Measurements from ENCODE around the gene SCFD2. TPM values are rescaled to one million over a fixed set of nuclear protein-coding genes. Genes with fewer than 3 reads are reported as not detected.
"Not testable (repeated sequence)": the region's sequence is repeated elsewhere in the genome, so short reads cannot be mapped to it uniquely, and the experiment has no call there.

Gene SCFD2
- total RNA-seq (2012; rRNA removed): 42.8 and 52.9 TPM in 2 replicates

GRCh38 chr4:53365486-53366300 is at the start of gene SCFD2:
TSS of gene SCFD2 (minus strand) at chr4:53366061.
- Histone ChIP-seq H3K4me3 (ENCODE audit: low read length) (peak within 1 kb of the TSS; percentile 96), H3K9ac (ENCODE audit: low read depth, low read length) (peak within 1 kb of the TSS; percentile 84), H3K9me3 (replicated peaks; ENCODE audit: low read length) (no peaks in the 10 kb centered on the region), H3K4me1 (ENCODE audit: control insufficient read depth, insufficient read depth, low read length) (peaks cover 25% of the 10 kb centered on the region), H3K4me2 (ENCODE audit: low read length) (peak within 1 kb of the TSS; percentile 96), H3K36me3 (ENCODE audit: insufficient read depth, low read length) (no peaks in the 10 kb centered on the region), H3K27me3 (ENCODE audit: control insufficient read depth, insufficient read depth, low read length) (peaks cover 19% of the 10 kb centered on the region)

GRCh38 chr4:53409479-53409878 is 43.6 kb upstream of the SCFD2 start:
- H3K36me3 ChIP-seq (ENCODE audit: insufficient read depth, low read length); H3K27me3 ChIP-seq (ENCODE audit: control insufficient read depth, insufficient read depth, low read length); H3K4me1 ChIP-seq (ENCODE audit: control insufficient read depth, insufficient read depth, low read length): not testable (repeated sequence)

GRCh38 chr4:53380221-53380620 is 14.4 kb upstream of the SCFD2 start:
- Histone ChIP-seq H3K9ac (ENCODE audit: low read depth, low read length) (no peak overlapping the region), H3K9me3 (replicated peaks; ENCODE audit: low read length) (no peaks in the 10 kb centered on the region), H3K36me3 (ENCODE audit: insufficient read depth, low read length) (peaks cover 19% of the 10 kb centered on the region), H3K4me1 (ENCODE audit: control insufficient read depth, insufficient read depth, low read length) (peaks cover 20% of the 10 kb centered on the region), H3K4me2 (ENCODE audit: low read length) (peak overlapping the region; percentile 78), H3K27me3 (ENCODE audit: control insufficient read depth, insufficient read depth, low read length) (no peaks in the 10 kb centered on the region), H3K4me3 (ENCODE audit: low read length) (no peak overlapping the region)

More at GRCh38 chr4:53409479-53409878, 43.6 kb upstream of the SCFD2 start:
- H3K4me3 ChIP-seq (ENCODE audit: low read length); H3K9ac ChIP-seq (ENCODE audit: low read depth, low read length); H3K4me2 ChIP-seq (ENCODE audit: low read length); H3K9me3 ChIP-seq (replicated peaks; ENCODE audit: low read length): not testable (repeated sequence)

GRCh38 chr4:53378171-53378482 is 12.3 kb upstream of the SCFD2 start:
- peaks cover 20% of the 10 kb centered on the region for H3K4me1 ChIP-seq (ENCODE audit: control insufficient read depth, insufficient read depth, low read length)
- peak overlapping the region; percentile 98 for H3K4me3 ChIP-seq (ENCODE audit: low read length)
- H3K9me3 ChIP-seq (replicated peaks; ENCODE audit: low read length): no peaks in the 10 kb centered on the region
- H3K36me3 ChIP-seq (ENCODE audit: insufficient read depth, low read length): peaks cover 8% of the 10 kb centered on the region
- peak overlapping the region; percentile 98 for H3K9ac ChIP-seq (ENCODE audit: low read depth, low read length)
- no peaks in the 10 kb centered on the region for H3K27me3 ChIP-seq (ENCODE audit: control insufficient read depth, insufficient read depth, low read length)
- H3K4me2 ChIP-seq (ENCODE audit: low read length): peak overlapping the region; percentile 78

- Histone ChIP-seq H3K9me3 (replicated peaks; ENCODE audit: low read length) (no peaks in the 10 kb centered on the region), H3K4me3 (ENCODE audit: low read length) (peak within 1 kb of the TSS; percentile 98), H3K4me1 (ENCODE audit: control insufficient read depth, insufficient read depth, low read length) (peaks cover 20% of the 10 kb centered on the region), H3K36me3 (ENCODE audit: insufficient read depth, low read length) (peaks cover 6% of the 10 kb centered on the region), H3K4me2 (ENCODE audit: low read length) (peak within 1 kb of the TSS; percentile 78), H3K9ac (ENCODE audit: low read depth, low read length) (peak within 1 kb of the TSS; percentile 98), H3K27me3 (ENCODE audit: control insufficient read depth, insufficient read depth, low read length) (no peaks in the 10 kb centered on the region)
Measured at GRCh38 chr4:53377319-53378170, 11.7 kb upstream of the SCFD2 start, which contains the start of gene FIP1L1. TSS of gene FIP1L1 (plus strand) at chr4:53377641. CDS start at chr4:53377839, 198 bp downstream.

GRCh38 chr4:53376900-53377299 is 11.0 kb upstream of the SCFD2 start:
- H3K4me3 ChIP-seq (ENCODE audit: low read length): peak overlapping the region; percentile 98
- H3K36me3 ChIP-seq (ENCODE audit: insufficient read depth, low read length): no peaks in the 10 kb centered on the region
- H3K4me2 ChIP-seq (ENCODE audit: low read length): peak overlapping the region; percentile 78
- H3K9me3 ChIP-seq (replicated peaks; ENCODE audit: low read length): no peaks in the 10 kb centered on the region
- peaks cover 20% of the 10 kb centered on the region for H3K4me1 ChIP-seq (ENCODE audit: control insufficient read depth, insufficient read depth, low read length)
- H3K27me3 ChIP-seq (ENCODE audit: control insufficient read depth, insufficient read depth, low read length): peaks cover 1% of the 10 kb centered on the region
- H3K9ac ChIP-seq (ENCODE audit: low read depth, low read length): peak overlapping the region; percentile 98

GRCh38 chr4:53374777-53375258 is 9.0 kb upstream of the SCFD2 start:
- no peaks in the 10 kb centered on the region for H3K36me3 ChIP-seq (ENCODE audit: insufficient read depth, low read length)
- H3K9me3 ChIP-seq (replicated peaks; ENCODE audit: low read length): no peaks in the 10 kb centered on the region
- no peak overlapping the region for H3K4me3 ChIP-seq (ENCODE audit: low read length)
- H3K4me2 ChIP-seq (ENCODE audit: low read length): no peak overlapping the region
- H3K9ac ChIP-seq (ENCODE audit: low read depth, low read length): no peak overlapping the region
- H3K27me3 ChIP-seq (ENCODE audit: control insufficient read depth, insufficient read depth, low read length): peaks cover 6% of the 10 kb centered on the region
- H3K4me1 ChIP-seq (ENCODE audit: control insufficient read depth, insufficient read depth, low read length): peaks cover 17% of the 10 kb centered on the region

- H3K27me3 ChIP-seq (ENCODE audit: control insufficient read depth, insufficient read depth, low read length): peaks cover 21% of the 10 kb centered on the region
- H3K36me3 ChIP-seq (ENCODE audit: insufficient read depth, low read length): no peaks in the 10 kb centered on the region
- H3K4me3 ChIP-seq (ENCODE audit: low read length): no peak overlapping the region
- no peak overlapping the region for H3K4me2 ChIP-seq (ENCODE audit: low read length)
- no peaks in the 10 kb centered on the region for H3K9me3 ChIP-seq (replicated peaks; ENCODE audit: low read length)
- H3K9ac ChIP-seq (ENCODE audit: low read depth, low read length): no peak overlapping the region
- H3K4me1 ChIP-seq (ENCODE audit: control insufficient read depth, insufficient read depth, low read length): peaks cover 2% of the 10 kb centered on the region
Measured at GRCh38 chr4:53371843-53372521, 6.1 kb upstream of the SCFD2 start.

GRCh38 chr4:53371049-53371448 is 5.2 kb upstream of the SCFD2 start:
- no peak overlapping the region for H3K4me2 ChIP-seq (ENCODE audit: low read length)
- H3K4me1 ChIP-seq (ENCODE audit: control insufficient read depth, insufficient read depth, low read length): peaks cover 5% of the 10 kb centered on the region
- H3K4me3 ChIP-seq (ENCODE audit: low read length): no peak overlapping the region
- peaks cover 21% of the 10 kb centered on the region for H3K27me3 ChIP-seq (ENCODE audit: control insufficient read depth, insufficient read depth, low read length)
- H3K9ac ChIP-seq (ENCODE audit: low read depth, low read length): no peak overlapping the region
- no peaks in the 10 kb centered on the region for H3K9me3 ChIP-seq (replicated peaks; ENCODE audit: low read length)
- no peaks in the 10 kb centered on the region for H3K36me3 ChIP-seq (ENCODE audit: insufficient read depth, low read length)

GRCh38 chr4:53367721-53368120 is 1.9 kb upstream of the SCFD2 start:
- no peak overlapping the region for H3K9ac ChIP-seq (ENCODE audit: low read depth, low read length)
- no peaks in the 10 kb centered on the region for H3K36me3 ChIP-seq (ENCODE audit: insufficient read depth, low read length)
- peaks cover 21% of the 10 kb centered on the region for H3K27me3 ChIP-seq (ENCODE audit: control insufficient read depth, insufficient read depth, low read length)
- H3K4me1 ChIP-seq (ENCODE audit: control insufficient read depth, insufficient read depth, low read length): peaks cover 8% of the 10 kb centered on the region
- no peaks in the 10 kb centered on the region for H3K9me3 ChIP-seq (replicated peaks; ENCODE audit: low read length)
- no peak overlapping the region for H3K4me3 ChIP-seq (ENCODE audit: low read length)
- no peak overlapping the region for H3K4me2 ChIP-seq (ENCODE audit: low read length)

GRCh38 chr4:53366301-53366716 is 448 bp upstream of the SCFD2 start:
- peak overlapping the region; percentile 84 for H3K9ac ChIP-seq (ENCODE audit: low read depth, low read length)
- peak overlapping the region; percentile 96 for H3K4me2 ChIP-seq (ENCODE audit: low read length)
- no peaks in the 10 kb centered on the region for H3K36me3 ChIP-seq (ENCODE audit: insufficient read depth, low read length)
- H3K9me3 ChIP-seq (replicated peaks; ENCODE audit: low read length): no peaks in the 10 kb centered on the region
- peak overlapping the region; percentile 96 for H3K4me3 ChIP-seq (ENCODE audit: low read length)
- H3K4me1 ChIP-seq (ENCODE audit: control insufficient read depth, insufficient read depth, low read length): peaks cover 20% of the 10 kb centered on the region
- peaks cover 19% of the 10 kb centered on the region for H3K27me3 ChIP-seq (ENCODE audit: control insufficient read depth, insufficient read depth, low read length)
